ENCODE measurements around the gene ALG3.

Gene ALG3

GRCh38 chr3:184211718-184212117, 37.0 kb downstream of the ALG3 start:
- no peak for TF ChIP-seq CTCF (IDR thresholded peaks at IDR 0.05)

- no peak for TF ChIP-seq CTCF (IDR thresholded peaks at IDR 0.05)
Observed at GRCh38 chr3:184211297-184211696, 37.5 kb downstream of the ALG3 start.

GRCh38 chr3:184209146-184209923, 39.4 kb downstream of the ALG3 start:
- no peak for TF ChIP-seq CTCF (IDR thresholded peaks at IDR 0.05)

GRCh38 chr3:184203526-184203925, 45.2 kb downstream of the ALG3 start:
- TF ChIP-seq CTCF (IDR thresholded peaks at IDR 0.05), result no peak

- TF ChIP-seq CTCF (IDR thresholded peaks at IDR 0.05), result no peak
Observed at GRCh38 chr3:184200825-184201224, 47.9 kb downstream of the ALG3 start.

- no peak for TF ChIP-seq CTCF (IDR thresholded peaks at IDR 0.05)
Observed at GRCh38 chr3:184198509-184198908, 50.3 kb downstream of the ALG3 start.

- no peak for TF ChIP-seq CTCF (IDR thresholded peaks at IDR 0.05)
Observed at GRCh38 chr3:184196536-184196935, 52.2 kb downstream of the ALG3 start.
